NCI-H510A treated with DMSO at 0.1 percent for 48 hours (cell line): Measurements from ENCODE around the gene CTSV.
"Not testable (repeated sequence)": the region's sequence is repeated elsewhere in the genome, so short reads cannot be mapped to it uniquely, and the experiment has no call there.

Experiments
- DNase-seq: peaks from one replicate; lab custom pipeline; 2025; lab: John Stamatoyannopoulos, UW

Gene CTSV

GRCh38 chr9:97038611-97039513 is at the start of gene CTSV:
Gene CTSV, minus strand, starts transcription at chr9:97039142. Its CDS starts 1,099 bp downstream, at chr9:97038043.
- DNase-seq: peak; percentile 92

GRCh38 chr9:97087668-97088215 is 48.8 kb upstream of the CTSV start:
- not testable (repeated sequence) for DNase-seq

- DNase-seq: not testable (repeated sequence)
Measured at GRCh38 chr9:97084562-97084991, 45.6 kb upstream of the CTSV start.

GRCh38 chr9:97078362-97078761 is 39.4 kb upstream of the CTSV start:
- no peak for DNase-seq

- DNase-seq: no peak
Measured at GRCh38 chr9:97077452-97078295, 38.7 kb upstream of the CTSV start.

- not testable (repeated sequence) for DNase-seq
Measured at GRCh38 chr9:97076731-97077451, 37.9 kb upstream of the CTSV start.

GRCh38 chr9:97076238-97076637 is 37.3 kb upstream of the CTSV start:
- DNase-seq: no peak

GRCh38 chr9:97075289-97075985 is 36.5 kb upstream of the CTSV start:
- no peak for DNase-seq

GRCh38 chr9:97073506-97073905 is 34.6 kb upstream of the CTSV start:
- no peak for DNase-seq

- DNase-seq: no peak
Measured at GRCh38 chr9:97072285-97072776, 33.4 kb upstream of the CTSV start.

- DNase-seq: not testable (repeated sequence)
Measured at GRCh38 chr9:97070325-97070724, 31.4 kb upstream of the CTSV start.

- DNase-seq: no peak
Measured at GRCh38 chr9:97067490-97067889, 28.5 kb upstream of the CTSV start.

GRCh38 chr9:97064176-97064575 is 25.2 kb upstream of the CTSV start:
- no peak for DNase-seq

GRCh38 chr9:97060796-97061195 is 21.9 kb upstream of the CTSV start:
- no peak for DNase-seq

GRCh38 chr9:97059626-97060025 is 20.7 kb upstream of the CTSV start:
- no peak for DNase-seq

- no peak for DNase-seq
Measured at GRCh38 chr9:97057651-97058050, 18.7 kb upstream of the CTSV start.

- not testable (repeated sequence) for DNase-seq
Measured at GRCh38 chr9:97055891-97056290, 16.9 kb upstream of the CTSV start.

- no peak for DNase-seq
Measured at GRCh38 chr9:97053717-97054116, 14.8 kb upstream of the CTSV start.

GRCh38 chr9:97052735-97053134 is 13.8 kb upstream of the CTSV start:
- DNase-seq: no peak

GRCh38 chr9:97046228-97046627 is 7.3 kb upstream of the CTSV start:
- peak; percentile 22 for DNase-seq

- no peak for DNase-seq
Measured at GRCh38 chr9:97045300-97045699, 6.4 kb upstream of the CTSV start.
